Measurements from ENCODE around the gene ANK3. TPM values are rescaled to one million over a fixed set of nuclear protein-coding genes. Genes with fewer than 3 reads are reported as not detected.

Gene ANK3
- total and polyA plus RNA-seq, 2 experiments from 2014 or later: 44.9 to 95.8 TPM

DNA sequence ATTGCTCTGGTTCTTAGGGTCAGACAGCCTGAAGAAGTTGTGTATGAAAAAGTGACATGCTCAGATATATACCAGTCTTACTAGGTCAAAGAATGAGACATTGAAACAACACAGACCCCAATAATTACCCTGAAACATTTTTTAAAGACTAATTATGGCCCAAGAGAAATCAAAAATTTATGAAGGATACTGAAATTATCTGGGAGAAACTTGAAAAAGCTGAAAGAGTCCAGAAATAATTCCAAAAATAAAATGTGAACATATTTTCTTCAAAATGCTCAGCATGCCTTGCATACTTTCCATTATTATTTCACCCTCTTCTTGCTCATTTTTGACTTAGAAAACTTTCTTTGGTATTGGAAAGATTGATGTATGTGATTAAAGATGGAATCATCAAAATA, 284.4 kb downstream of the ANK3 start:
- no peaks in the 10 kb centered on the region for H3K27me3 ChIP-seq
- no peak for DNase-seq (ENCODE audit: low read depth in 1 of 2, low spot score in 1 of 2)
- no peak overlapping the region for H3K27ac ChIP-seq
- H3K4me3 ChIP-seq: no peak overlapping the region
- TF ChIP-seq, protein P1, sequence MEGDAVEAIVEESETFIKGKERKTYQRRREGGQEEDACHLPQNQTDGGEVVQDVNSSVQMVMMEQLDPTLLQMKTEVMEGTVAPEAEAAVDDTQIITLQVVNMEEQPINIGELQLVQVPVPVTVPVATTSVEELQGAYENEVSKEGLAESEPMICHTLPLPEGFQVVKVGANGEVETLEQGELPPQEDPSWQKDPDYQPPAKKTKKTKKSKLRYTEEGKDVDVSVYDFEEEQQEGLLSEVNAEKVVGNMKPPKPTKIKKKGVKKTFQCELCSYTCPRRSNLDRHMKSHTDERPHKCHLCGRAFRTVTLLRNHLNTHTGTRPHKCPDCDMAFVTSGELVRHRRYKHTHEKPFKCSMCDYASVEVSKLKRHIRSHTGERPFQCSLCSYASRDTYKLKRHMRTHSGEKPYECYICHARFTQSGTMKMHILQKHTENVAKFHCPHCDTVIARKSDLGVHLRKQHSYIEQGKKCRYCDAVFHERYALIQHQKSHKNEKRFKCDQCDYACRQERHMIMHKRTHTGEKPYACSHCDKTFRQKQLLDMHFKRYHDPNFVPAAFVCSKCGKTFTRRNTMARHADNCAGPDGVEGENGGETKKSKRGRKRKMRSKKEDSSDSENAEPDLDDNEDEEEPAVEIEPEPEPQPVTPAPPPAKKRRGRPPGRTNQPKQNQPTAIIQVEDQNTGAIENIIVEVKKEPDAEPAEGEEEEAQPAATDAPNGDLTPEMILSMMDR (IDR thresholded peaks at IDR 0.05; ENCODE audit: low read depth, low read length): no peak
- H3K36me3 ChIP-seq: peaks cover 9% of the 10 kb centered on the region
- no peaks in the 10 kb centered on the region for H3K4me1 ChIP-seq (ENCODE audit: low read depth)
- no peaks in the 10 kb centered on the region for H3K9me3 ChIP-seq (ENCODE audit: low read depth)

DNA sequence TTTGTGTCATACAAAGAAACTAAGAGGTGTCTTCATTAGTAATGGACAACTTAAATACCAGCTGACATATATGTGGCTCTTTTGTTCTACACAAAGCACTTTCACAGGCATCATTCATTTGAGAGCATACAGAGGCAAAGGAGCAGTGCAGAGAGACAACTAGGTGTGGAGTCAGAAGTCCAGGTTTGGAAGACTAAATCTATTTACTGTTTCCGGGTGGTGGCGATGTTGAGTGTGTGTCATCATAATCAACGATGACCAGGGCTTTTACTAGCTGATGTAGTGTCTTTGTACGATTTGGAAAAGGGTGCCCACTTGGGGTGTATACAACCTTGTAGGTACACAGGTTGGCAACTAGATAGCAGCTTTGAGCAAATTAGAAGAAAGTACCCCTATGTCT, 287.9 kb downstream of the ANK3 start:
- Histone ChIP-seq H3K4me1 (ENCODE audit: low read depth) (no peaks in the 10 kb centered on the region), H3K27me3 (no peaks in the 10 kb centered on the region), H3K27ac (no peak overlapping the region), H3K36me3 (peaks cover 6% of the 10 kb centered on the region), H3K9me3 (ENCODE audit: low read depth) (no peaks in the 10 kb centered on the region), H3K4me3 (no peak overlapping the region)
- no peak for DNase-seq (ENCODE audit: low read depth in 1 of 2, low spot score in 1 of 2)
- TF ChIP-seq, protein P1 (IDR thresholded peaks at IDR 0.05; ENCODE audit: low read depth, low read length): no peak

DNA sequence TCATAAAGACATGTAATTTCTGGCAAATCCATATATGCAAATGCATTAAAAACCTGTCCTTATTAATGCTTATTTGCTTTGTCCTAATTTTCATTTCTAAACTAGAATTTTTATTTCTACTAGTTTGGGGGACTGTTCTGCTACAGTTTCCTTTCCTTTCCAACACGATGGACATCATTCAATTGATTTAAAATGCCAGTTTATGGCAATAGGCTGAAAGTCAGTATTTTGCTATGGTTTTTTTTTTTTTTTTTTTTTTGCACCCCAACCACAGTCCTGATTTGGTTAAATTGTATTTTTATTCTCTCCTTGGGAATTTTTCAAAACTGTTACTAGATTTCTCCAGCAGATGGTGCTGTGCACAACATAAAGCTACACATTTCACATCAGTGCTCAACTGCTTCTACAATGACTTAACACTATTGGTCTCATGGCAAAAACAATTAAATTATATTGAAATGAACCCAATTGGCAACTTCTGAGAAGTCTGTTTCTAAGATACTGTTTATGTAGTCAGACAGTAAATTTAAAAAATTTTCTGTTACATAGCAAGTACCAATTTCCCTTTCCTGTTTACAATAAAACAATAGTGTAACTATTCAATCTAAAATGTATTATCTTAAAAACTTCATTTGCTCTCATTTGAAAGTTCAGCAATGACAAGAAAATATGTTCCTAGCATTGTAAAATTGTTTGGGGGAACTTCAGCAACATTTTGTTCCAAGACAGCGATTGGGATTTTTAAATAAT, 289.5 kb downstream of the ANK3 start:
- Histone ChIP-seq H3K27me3 (no peaks in the 10 kb centered on the region), H3K9me3 (ENCODE audit: low read depth) (no peaks in the 10 kb centered on the region), H3K4me3 (no peak overlapping the region), H3K4me1 (ENCODE audit: low read depth) (no peaks in the 10 kb centered on the region), H3K27ac (no peak overlapping the region), H3K36me3 (peaks cover 10% of the 10 kb centered on the region)
- DNase-seq (ENCODE audit: low read depth in 1 of 2, low spot score in 1 of 2): peak; percentile 59 to 75
- TF ChIP-seq, protein P1 (IDR thresholded peaks at IDR 0.05; ENCODE audit: low read depth, low read length): peak; percentile 61

DNA sequence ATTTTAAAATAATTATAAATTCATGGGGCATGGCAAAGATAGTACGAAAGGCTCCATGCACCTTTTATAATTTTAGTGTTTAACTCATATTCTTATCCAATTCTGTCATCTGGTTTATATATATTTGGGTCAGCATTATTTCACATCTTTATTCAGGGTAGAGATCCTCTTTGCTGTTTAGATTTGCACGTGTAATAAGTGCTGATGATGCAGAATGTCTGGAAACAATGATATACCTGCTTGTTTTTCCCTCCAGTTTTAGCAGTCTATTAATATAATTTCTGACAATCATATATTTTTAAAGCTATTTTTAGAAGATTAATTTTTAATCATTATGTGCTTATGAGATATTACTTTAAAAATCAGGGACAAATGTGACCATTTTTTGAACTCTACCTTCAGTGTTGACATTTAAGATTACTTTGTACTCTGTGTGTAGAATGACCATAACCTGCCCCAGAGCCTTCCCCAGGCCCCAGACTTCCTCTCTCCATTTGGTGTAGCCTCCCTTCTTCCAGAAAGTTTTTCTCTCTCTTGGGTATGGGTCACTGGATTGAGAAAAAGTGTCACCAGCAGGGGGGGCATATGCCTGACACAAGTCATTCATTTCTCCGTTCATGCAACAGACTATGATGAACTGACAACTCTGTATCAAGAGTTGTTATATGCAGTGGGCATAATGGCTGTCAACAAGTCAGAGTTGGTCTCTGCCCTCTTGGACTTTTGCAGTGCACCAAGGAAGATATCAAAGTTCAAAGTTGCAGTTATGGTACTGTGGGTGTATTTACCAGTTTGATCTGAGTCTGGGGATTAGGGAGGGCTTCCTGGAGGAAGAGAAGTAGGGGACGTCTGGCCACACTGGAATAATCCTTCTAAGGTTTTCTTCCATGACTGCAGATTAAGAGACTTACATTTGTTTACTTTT, 290.7 kb downstream of the ANK3 start:
- Histone ChIP-seq H3K27ac (no peak overlapping the region), H3K4me1 (ENCODE audit: low read depth) (no peaks in the 10 kb centered on the region), H3K4me3 (no peak overlapping the region), H3K9me3 (ENCODE audit: low read depth) (no peaks in the 10 kb centered on the region), H3K36me3 (peaks cover 4% of the 10 kb centered on the region), H3K27me3 (no peaks in the 10 kb centered on the region)
- no peak for DNase-seq (ENCODE audit: low read depth in 1 of 2, low spot score in 1 of 2)
- TF ChIP-seq, protein P1 (IDR thresholded peaks at IDR 0.05; ENCODE audit: low read depth, low read length): peak; percentile 34

DNA sequence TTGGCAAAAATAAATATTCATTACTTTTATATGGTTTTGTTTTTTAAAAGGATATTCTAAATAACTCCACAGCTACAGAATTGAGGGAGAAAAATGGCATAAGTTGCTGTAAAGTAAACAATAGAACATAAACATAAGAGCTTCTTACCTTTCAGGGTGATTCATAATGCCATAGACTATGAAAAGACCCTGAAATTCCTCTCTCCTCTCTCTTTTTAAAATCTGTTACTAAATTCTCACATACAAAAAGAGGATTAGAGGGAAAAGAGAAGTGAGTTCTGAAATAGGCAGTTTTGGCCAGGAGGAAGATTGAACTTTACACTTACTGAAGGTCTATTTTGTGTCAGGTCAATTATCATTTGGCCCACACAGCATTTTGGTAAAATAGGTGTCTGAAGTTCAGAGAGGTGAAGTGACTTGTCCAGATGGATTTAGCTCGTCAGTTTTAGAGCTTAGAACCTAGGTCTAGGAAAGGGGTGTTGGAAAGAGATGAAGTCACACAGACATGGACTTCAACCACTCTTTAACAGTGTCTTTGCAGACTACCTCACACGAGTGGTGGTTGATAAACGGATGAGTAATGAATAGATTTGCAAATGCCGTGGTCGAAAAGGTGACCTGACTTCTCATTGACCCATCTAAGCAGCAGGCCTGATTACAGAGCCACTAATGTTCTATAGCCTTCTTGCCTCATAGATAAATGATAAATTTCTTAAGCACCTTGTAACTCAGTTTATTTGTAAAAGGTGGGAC, 292.7 kb downstream of the ANK3 start:
- H3K27ac ChIP-seq: no peak overlapping the region
- no peak overlapping the region for H3K4me3 ChIP-seq
- no peaks in the 10 kb centered on the region for H3K9me3 ChIP-seq (ENCODE audit: low read depth)
- H3K36me3 ChIP-seq: peaks cover 4% of the 10 kb centered on the region
- peaks cover 3% of the 10 kb centered on the region for H3K4me1 ChIP-seq (ENCODE audit: low read depth)
- H3K27me3 ChIP-seq: no peaks in the 10 kb centered on the region
- DNase-seq (ENCODE audit: low read depth in 1 of 2, low spot score in 1 of 2): no peak
- TF ChIP-seq, protein P1 (IDR thresholded peaks at IDR 0.05; ENCODE audit: low read depth, low read length): no peak

Data from cardiac muscle cell (in vitro differentiated cells and primary cell).